Measurements from ENCODE around the gene AFF3.

AFF3 gene

DNA sequence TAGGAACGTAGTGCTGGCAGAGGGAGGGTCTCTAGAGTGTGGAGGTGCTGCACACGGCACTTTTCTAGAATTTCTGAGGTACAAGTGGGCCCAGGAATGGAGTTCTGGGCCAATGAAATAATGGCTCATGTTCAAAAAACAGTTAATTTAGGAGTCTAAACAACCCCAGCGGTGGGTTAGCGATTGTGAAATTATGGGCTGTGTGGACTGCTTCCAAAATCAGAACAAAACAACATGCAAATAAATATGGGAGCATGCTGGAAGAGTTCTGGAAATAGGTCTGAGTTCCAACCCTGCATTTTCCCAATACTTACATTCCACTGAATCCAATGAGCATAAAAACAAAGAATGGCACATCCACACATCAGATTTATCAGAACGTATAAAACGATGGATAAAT, 317.6 kb downstream of the AFF3 start:
- TF ChIP-seq ZNF8 (CRISPR knock-in tag; IDR thresholded peaks at IDR 0.05) = no peak
- TF ChIP-seq ZC3H10 (CRISPR knock-in tag; IDR thresholded peaks at IDR 0.05) = no peak
- TF ChIP-seq ESRRG (CRISPR knock-in tag; IDR thresholded peaks at IDR 0.05) = no peak
- no peak for TF ChIP-seq ISL1 (CRISPR knock-in tag; IDR thresholded peaks at IDR 0.05)
- TF ChIP-seq ZFP3 (CRISPR knock-in tag; IDR thresholded peaks at IDR 0.05) = no peak
- TF ChIP-seq ZNF565 (CRISPR knock-in tag; conservative IDR thresholded peaks at IDR 0.05; ENCODE audit: low read depth) = no peak
- no peak for TF ChIP-seq CREB5 (CRISPR knock-in tag; IDR thresholded peaks at IDR 0.05; ENCODE audit: low read depth)
- TF ChIP-seq ZFP30 (CRISPR knock-in tag; IDR thresholded peaks at IDR 0.05) = no peak
- TF ChIP-seq TCF4 (CRISPR knock-in tag; IDR thresholded peaks at IDR 0.05; ENCODE audit: borderline replicate concordance) = no peak
- no peak for TF ChIP-seq POU6F1 (CRISPR knock-in tag; IDR thresholded peaks at IDR 0.05; ENCODE audit: borderline replicate concordance, low read depth)
- no peak for ATAC-seq

DNA sequence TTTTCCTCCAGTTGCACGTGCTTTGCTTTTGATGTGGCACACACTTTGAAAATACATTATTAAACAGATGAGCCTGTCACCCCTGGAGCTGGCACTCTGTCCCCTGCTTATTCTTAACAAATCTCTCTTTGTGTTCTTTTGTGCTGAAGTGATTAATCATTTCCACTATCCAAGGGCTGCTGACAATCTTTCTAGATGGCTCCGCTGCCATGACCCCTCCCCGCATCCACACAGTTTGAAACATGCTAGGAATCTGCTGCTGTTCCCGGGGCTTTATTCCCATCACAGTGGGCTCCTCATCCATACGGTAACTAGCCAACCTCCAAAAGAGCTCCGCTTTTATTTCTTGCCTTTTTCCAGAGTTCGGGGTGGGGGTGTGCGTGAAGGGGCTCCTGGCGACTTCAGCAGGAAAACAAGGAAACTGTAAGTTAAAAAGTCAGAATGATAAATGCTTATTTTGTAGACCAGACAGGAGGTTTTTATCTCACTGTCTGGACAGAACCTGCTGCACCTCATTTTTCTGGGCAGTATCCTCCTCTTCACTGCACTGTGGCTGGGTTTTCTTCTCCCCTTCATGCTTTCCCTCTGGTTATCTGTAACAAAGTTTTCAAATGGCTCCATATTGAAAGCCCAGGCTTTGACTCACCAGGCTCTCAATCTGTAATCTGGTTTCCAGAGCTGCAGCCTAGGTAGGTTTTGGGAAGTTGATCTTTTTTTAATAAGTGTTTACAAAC, 319.7 kb downstream of the AFF3 start:
- TF ChIP-seq BACH2 (CRISPR knock-in tag; IDR thresholded peaks at IDR 0.05; ENCODE audit: borderline replicate concordance) (no peak), RARB (CRISPR knock-in tag; IDR thresholded peaks at IDR 0.05) (no peak), ZC3H10 (CRISPR knock-in tag; IDR thresholded peaks at IDR 0.05) (no peak), ZNF565 (CRISPR knock-in tag; conservative IDR thresholded peaks at IDR 0.05; ENCODE audit: low read depth) (no peak), ZFP30 (CRISPR knock-in tag; IDR thresholded peaks at IDR 0.05) (no peak), PPARA (CRISPR knock-in tag; IDR thresholded peaks at IDR 0.05; ENCODE audit: borderline replicate concordance) (no peak), OSR1 (CRISPR knock-in tag; IDR thresholded peaks at IDR 0.05) (no peak), ARNTL (CRISPR knock-in tag; IDR thresholded peaks at IDR 0.05; ENCODE audit: borderline replicate concordance, low read depth) (no peak), ZNF8 (CRISPR knock-in tag; IDR thresholded peaks at IDR 0.05) (no peak), TOX (CRISPR knock-in tag; IDR thresholded peaks at IDR 0.05; ENCODE audit: borderline replicate concordance) (no peak), ESRRG (CRISPR knock-in tag; IDR thresholded peaks at IDR 0.05) (no peak), POU6F1 (CRISPR knock-in tag; IDR thresholded peaks at IDR 0.05; ENCODE audit: borderline replicate concordance, low read depth) (no peak), ZNF70 (CRISPR knock-in tag; IDR thresholded peaks at IDR 0.05) (no peak), TCF4 (CRISPR knock-in tag; IDR thresholded peaks at IDR 0.05; ENCODE audit: borderline replicate concordance) (no peak), GLIS3 (CRISPR knock-in tag; IDR thresholded peaks at IDR 0.05) (no peak)
- ATAC-seq = no peak

DNA sequence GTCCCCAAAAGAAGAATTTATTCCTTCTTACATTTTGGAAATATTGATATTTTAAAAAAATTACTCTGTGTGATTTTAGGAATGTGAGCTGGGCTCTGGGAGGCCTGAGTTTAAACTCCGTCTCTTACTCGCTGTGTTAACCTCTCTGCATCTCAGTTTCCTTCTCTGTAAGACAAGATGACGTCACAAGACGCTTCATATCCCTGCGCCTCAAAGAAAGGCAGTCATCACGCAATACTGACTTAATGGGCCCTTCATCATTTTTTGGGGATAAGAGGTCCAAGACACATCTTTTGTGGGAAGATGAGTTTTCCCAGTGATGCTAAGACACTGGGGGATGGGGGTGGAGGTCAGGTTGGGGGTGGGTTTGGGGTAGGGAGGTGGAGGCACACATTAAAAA, 320.4 kb downstream of the AFF3 start:
- TF ChIP-seq, protein P1, sequence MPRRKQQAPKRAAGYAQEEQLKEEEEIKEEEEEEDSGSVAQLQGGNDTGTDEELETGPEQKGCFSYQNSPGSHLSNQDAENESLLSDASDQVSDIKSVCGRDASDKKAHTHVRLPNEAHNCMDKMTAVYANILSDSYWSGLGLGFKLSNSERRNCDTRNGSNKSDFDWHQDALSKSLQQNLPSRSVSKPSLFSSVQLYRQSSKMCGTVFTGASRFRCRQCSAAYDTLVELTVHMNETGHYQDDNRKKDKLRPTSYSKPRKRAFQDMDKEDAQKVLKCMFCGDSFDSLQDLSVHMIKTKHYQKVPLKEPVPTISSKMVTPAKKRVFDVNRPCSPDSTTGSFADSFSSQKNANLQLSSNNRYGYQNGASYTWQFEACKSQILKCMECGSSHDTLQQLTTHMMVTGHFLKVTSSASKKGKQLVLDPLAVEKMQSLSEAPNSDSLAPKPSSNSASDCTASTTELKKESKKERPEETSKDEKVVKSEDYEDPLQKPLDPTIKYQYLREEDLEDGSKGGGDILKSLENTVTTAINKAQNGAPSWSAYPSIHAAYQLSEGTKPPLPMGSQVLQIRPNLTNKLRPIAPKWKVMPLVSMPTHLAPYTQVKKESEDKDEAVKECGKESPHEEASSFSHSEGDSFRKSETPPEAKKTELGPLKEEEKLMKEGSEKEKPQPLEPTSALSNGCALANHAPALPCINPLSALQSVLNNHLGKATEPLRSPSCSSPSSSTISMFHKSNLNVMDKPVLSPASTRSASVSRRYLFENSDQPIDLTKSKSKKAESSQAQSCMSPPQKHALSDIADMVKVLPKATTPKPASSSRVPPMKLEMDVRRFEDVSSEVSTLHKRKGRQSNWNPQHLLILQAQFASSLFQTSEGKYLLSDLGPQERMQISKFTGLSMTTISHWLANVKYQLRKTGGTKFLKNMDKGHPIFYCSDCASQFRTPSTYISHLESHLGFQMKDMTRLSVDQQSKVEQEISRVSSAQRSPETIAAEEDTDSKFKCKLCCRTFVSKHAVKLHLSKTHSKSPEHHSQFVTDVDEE (CRISPR knock-in tag; IDR thresholded peaks at IDR 0.05) = no peak
- no peak for TF ChIP-seq TCF4 (CRISPR knock-in tag; IDR thresholded peaks at IDR 0.05; ENCODE audit: borderline replicate concordance)
- TF ChIP-seq GLIS3 (CRISPR knock-in tag; IDR thresholded peaks at IDR 0.05) = no peak
- no peak for TF ChIP-seq ARNTL (CRISPR knock-in tag; IDR thresholded peaks at IDR 0.05; ENCODE audit: borderline replicate concordance, low read depth)
- no peak for TF ChIP-seq ZFP30 (CRISPR knock-in tag; IDR thresholded peaks at IDR 0.05)
- TF ChIP-seq ZNF70 (CRISPR knock-in tag; IDR thresholded peaks at IDR 0.05) = no peak
- TF ChIP-seq ZNF8 (CRISPR knock-in tag; IDR thresholded peaks at IDR 0.05) = no peak
- no peak for TF ChIP-seq ZFP3 (CRISPR knock-in tag; IDR thresholded peaks at IDR 0.05)
- no peak for TF ChIP-seq PPARA (CRISPR knock-in tag; IDR thresholded peaks at IDR 0.05; ENCODE audit: borderline replicate concordance)
- no peak for TF ChIP-seq CSDC2 (CRISPR knock-in tag; IDR thresholded peaks at IDR 0.05)
- TF ChIP-seq ZNF565 (CRISPR knock-in tag; conservative IDR thresholded peaks at IDR 0.05; ENCODE audit: low read depth) = no peak
- TF ChIP-seq, protein P2, sequence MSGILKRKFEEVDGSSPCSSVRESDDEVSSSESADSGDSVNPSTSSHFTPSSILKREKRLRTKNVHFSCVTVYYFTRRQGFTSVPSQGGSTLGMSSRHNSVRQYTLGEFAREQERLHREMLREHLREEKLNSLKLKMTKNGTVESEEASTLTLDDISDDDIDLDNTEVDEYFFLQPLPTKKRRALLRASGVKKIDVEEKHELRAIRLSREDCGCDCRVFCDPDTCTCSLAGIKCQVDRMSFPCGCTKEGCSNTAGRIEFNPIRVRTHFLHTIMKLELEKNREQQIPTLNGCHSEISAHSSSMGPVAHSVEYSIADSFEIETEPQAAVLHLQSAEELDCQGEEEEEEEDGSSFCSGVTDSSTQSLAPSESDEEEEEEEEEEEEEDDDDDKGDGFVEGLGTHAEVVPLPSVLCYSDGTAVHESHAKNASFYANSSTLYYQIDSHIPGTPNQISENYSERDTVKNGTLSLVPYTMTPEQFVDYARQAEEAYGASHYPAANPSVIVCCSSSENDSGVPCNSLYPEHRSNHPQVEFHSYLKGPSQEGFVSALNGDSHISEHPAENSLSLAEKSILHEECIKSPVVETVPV (CRISPR knock-in tag; IDR thresholded peaks at IDR 0.05) = no peak
- no peak for TF ChIP-seq OSR1 (CRISPR knock-in tag; IDR thresholded peaks at IDR 0.05)
- TF ChIP-seq ZC3H10 (CRISPR knock-in tag; IDR thresholded peaks at IDR 0.05) = no peak
- no peak for TF ChIP-seq BACH2 (CRISPR knock-in tag; IDR thresholded peaks at IDR 0.05; ENCODE audit: borderline replicate concordance)
- TF ChIP-seq CREB5 (CRISPR knock-in tag; IDR thresholded peaks at IDR 0.05; ENCODE audit: low read depth) = no peak
- no peak for TF ChIP-seq TOX (CRISPR knock-in tag; IDR thresholded peaks at IDR 0.05; ENCODE audit: borderline replicate concordance)
- TF ChIP-seq ESRRG (CRISPR knock-in tag; IDR thresholded peaks at IDR 0.05) = no peak
- no peak for TF ChIP-seq ISL1 (CRISPR knock-in tag; IDR thresholded peaks at IDR 0.05)
- no peak for ATAC-seq

All from SK-N-SH treated with all-trans-retinoic acid at 6 μM for 48 hours (cell line).